Kidney tubule cell (primary cell): ENCODE data around the gene UMPS.
"Not testable (repeated sequence)": the region's sequence is repeated elsewhere in the genome, so short reads cannot be mapped to it uniquely, and the experiment has no call there.

ENCODE experiments used
- DNase-seq: peaks from one replicate; pipeline ENCODE4 v3.0.0-alpha.2; 2018; ENCODE audit warnings: low spot score

UMPS gene

DNA sequence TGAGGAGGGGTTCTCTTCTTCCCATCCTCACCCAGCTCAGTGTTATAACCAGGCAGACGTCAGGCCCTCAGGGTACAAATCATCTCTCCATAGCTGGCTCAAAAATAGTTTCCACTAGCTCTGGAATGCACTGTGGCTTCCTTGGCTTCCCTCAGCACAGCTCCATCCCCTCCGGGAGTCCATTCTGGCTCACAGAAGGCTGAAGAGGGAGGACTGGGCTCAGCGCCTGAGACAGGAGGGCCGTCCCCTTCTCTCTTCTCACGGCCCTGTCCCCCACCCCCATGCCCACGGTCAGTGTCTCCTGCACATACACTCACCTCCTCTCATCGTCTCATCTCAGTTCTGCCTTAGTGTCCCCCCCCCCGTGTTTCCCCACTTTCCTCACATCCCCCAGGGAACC, 50.1 kb downstream of the UMPS start:
- no peak for DNase-seq

DNA sequence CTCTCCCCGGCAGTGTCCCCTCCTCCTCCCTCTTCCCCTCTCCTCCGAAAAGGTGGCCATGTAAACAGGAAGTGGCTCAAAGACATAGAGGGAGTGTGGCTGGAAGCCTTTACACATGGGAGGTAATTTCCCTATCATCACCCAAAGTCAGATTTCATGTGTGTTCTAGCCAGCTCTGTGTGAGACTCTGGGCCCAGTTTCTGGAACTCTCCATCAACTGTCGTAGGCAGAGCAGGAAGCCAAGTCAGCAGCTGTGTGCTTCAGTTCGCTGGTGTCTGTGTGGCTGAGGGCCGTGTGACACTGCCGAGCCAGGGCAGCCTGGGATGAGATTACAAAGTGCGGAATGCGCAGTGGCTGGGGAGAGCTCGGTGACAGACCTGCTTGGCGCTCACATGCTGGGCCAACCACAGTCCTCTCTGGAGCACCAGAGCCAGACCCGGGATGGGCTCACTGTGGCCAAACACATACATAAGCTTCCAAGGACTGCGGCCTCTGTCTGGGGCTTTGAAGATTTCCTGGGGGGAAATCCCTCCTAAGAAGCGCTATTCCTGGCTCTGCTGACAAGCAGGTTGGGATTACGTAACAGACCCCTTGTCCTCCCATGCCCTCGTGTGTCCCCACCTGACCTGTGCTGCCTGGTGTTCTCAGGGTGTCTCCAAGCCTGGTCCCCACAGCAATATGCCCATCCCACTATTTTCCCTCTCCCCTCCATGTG, 50.7 kb downstream of the UMPS start:
- peak; percentile 23 for DNase-seq

DNA sequence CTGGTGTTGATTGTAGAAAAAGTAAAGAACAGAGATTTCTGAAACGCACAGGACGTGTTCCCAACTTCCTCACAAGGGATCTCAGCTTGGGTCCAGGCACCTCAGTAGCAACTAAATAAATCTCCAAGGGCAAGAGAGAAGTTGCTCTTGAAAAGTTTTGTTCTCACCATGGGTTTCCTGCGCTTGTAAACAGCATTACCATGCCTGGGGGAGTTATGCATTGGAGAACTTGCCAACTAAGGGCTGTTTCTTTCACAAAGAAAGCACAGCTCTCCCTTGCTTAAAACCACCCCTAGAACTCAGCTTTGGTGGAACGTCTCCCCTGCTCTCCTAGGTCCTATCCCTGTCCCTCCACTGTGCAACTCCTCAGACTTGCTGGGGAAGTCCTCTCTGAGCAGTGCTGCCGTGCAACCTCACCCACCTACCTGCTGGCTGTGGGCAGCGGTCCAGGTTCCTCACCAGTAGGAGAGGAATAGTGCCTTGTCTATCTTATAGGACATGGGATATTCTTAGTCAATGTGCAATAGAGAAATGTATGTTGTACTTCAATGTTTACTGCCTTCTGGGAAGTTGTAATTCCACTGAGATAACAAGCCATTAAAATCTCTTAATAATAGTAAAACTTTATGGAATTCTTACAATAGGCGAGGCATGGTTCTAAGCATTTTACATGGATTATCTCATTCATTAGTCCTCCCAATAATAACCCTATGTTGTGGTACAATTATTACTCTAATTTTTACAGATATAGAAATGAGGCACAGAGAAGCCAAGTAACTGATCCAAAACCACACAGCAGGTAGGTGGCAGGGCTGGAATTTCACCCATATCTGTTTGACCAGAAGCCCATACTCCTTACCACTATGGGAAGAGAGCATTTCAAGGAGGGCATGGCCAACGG, 51.5 kb downstream of the UMPS start:
- no peak for DNase-seq

DNA sequence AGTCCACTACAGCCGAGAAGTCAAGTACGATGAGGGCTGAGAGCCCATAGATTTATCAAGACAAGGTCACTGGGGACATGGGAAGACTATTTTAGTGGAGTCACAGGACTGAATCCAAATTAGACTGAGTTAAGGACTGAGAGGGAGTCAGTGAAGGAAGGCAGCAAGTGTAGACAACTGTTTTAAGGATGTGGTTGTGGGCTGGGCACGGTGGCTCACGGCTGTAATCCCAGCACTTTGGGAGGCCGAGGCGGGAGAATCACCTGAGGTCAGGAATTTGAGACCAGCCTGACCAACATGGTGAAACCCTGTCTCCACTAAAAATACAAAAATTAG, 52.1 kb downstream of the UMPS start:
- DNase-seq: not testable (repeated sequence)

DNA sequence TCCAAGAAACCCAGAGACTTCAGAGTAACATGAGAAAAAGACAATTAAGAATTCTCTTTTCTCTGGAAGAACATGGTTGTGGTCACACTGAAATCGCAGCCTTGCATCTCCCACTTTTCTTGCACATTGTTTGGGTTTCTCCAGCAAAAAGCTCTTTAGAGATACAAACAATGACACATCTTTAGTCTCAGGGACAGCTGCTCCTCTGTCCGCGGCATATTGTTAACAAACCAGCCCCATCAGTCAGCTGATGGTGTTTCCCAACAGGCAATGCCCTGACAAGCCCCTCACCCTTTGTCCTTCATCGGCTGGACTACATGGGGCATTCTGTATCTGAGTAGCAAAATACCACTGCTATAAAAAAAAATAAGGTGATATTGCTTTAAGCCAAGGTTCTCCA, 53.4 kb downstream of the UMPS start:
- DNase-seq: no peak

DNA sequence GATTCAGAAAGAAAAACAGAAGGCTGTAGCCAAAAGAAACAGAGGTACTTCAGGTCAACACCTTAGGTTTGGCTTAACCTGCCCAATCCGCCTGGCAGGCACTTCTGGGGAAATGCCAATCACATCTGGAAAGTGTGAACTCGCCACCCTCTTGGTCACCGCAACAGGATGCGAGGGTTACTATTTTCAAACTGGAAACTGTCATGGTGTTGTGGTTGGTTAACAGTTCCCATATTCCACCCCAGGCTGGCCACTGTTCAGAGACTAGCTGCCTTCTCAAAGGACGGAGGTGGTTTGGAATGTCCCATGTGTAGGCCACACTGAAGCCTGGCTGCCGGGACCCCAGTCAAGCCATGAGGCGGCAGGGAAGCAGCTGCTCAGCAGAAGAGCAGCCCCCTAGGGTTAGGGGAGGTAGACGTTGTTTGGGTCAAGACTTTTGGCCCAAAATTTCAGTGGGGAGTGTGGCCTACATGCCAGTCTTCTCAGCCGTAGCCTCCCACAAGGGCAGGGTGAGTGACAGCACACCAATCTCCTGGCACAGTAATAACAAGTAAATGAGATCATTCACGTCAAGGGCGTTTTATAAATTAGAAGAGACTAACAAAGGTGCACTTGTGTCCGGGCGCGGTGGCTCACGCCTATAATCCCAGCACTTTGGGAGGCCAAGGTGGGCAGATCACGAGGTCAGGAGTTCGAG, 54.6 kb downstream of the UMPS start:
- DNase-seq: peak; percentile 60

DNA sequence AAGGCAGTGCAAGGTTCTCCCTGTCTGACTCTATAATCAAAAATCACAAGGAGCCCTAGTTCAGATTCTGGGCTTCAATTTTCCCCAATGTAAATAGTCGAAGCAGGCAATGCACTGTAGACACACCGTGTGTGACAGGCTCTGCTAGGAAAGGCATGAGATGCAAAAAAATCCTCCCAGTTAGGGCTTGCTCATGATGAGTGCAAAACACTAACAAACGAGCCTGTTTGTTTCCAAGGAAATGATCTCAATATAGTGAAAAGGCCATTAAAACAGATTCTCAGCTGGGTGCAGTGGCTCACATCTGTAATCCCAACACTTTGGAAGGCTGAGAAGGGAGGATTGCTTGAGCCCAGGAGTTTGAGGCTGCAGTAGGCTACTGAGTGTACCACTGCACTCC, 55.7 kb downstream of the UMPS start:
- no peak for DNase-seq

DNA sequence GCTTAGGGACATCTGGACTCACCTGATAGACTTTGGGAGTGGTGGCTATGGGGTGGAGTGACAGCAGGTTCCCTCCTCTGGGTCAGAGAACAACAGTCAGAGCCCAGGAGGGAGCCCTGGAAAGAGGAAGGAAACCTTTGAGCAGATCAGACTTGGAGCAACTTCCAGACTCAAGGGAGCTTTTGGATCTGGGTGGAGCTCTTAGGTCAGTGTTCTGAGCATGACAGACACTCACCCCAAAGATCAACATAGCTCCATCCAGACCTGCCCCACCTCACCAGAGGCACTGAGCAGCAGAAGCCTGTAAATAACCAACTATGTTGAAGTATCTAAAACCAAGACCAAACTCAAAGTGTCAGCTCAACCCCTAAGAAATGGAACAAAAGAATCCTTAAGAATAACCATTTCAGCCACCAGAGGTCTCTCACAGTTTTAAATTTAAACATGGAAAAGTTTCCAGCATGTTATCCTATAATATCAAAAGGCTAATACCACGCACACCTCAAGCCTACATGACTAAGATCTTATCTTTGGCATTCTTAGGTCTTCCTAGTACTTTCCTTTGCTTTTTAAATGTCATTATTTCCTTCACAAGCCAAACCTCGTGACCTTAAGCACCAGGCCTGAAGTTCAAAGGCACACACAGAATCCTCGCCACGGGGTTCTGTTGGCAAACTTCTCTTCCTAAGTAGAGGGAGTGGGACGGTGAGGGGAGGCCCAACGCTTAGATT, 56.4 kb downstream of the UMPS start:
- DNase-seq: peak; percentile 27

DNA sequence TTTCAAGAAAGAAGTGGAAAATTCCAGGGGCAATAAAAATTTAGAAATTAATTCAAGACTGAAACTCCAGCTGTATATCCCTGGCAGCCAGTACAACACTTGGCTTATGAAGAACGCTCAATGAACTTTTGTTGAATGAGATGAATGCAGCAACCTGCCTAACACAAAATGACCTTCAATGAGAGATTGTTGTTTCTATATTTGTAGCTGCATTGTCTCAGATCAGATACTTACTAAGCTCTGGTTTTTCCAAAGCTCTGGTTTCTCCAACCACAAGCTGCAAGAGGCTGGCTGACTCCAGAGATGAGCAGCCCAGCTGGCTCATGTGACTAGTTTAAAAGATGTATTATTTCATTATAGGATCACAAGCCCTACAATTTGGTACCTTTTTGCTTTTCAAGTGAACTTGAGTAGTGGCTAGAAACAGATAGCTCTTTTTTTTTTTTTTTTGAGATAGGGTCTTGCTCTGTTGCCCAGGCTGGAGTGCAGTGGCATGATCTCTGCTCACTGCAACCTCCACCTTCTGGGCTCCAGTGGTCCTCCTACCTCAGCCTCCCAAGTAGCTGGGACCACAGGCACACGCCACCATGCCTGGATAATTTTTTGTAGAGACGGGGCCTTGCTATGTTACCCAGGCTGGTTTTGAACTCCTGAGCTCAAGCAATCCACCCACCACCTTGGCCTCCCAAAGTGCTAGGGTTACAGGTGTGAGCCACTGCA, 57.4 kb downstream of the UMPS start:
- DNase-seq: no peak

DNA sequence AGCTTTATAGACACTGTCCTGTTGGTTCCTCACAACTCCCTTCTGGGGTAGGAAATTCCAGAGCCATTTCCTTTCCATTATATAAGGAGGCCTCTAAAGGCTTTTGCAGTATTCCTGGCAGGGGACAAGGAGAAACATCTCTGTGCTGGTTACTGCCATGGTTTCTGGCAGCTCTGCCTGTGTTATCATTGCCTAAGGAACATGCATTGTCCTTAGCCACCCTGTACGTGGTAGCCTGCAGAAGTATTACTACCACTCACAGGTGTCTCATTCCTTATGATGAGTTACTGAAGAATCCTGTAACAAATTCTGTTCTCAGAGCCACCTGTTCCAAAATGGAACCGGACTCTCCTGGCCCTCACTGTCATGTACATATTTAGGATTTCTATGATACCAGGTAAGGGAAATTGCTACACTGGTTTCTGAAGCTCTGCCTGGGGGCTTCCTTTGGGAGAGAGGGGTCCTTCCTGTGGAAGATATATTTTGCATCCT, 58.0 kb downstream of the UMPS start:
- DNase-seq: no peak

DNA sequence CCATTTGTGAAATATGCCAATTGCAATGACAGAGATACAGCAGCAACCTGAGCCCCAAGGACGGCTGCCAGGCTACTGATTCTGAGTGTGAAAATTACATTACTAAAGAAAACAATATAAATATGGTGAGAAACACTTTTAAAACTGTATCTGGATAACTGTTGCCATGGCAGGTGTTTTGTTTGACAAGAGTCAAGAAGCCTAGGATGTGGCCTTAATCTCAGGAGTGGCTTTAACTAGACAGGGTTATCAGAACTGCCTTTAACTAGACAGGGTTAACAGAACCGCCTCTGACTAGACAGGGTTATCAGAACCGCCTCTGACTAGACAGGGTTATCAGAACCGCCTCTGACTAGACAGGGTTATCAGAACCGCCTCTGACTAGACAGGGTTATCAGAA, 58.9 kb downstream of the UMPS start:
- DNase-seq: not testable (repeated sequence)

DNA sequence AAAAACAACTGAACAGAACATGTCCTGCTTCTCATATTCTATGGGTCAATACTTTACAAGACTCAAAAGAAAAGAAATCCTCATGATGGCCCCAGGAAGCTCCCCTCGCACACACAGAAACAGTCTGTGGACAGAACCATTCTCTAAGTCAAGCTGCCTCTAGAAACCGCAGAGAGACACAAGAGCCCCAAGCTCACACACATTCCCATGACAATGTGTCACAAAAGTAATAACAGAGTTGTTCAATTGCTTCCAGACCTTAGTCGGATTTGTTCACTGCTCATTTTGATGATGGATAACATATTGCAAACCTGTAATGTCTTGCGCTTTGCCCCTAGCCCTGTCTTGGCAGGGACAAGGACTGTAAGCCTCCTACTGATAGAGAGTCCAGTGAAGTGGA, 60.9 kb downstream of the UMPS start:
- DNase-seq: no peak

DNA sequence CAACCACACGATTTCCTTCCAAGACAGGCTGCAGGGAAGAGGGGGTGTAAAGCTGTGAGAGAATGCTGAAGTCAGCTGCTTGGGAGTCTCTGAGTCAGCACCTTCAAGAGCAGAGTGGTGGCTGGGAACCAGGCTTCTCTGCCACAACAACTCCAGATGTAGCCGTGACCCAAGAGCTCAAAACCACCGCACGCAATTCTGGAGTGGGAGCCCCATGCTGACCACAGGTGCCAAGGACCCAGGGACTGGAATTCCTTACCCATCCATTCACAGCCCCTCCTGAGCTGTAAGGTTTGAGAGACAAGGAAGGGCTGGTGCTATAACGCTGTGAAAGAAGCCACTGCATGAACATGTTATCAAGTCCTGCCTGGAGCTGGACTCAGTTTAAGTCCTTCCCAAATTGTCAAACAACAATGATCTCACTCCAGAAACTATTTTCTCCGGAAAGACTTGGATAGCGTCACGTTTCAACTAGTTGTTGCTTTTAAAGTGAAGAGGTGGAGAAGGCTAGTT, 61.4 kb downstream of the UMPS start:
- peak; percentile 71 for DNase-seq

DNA sequence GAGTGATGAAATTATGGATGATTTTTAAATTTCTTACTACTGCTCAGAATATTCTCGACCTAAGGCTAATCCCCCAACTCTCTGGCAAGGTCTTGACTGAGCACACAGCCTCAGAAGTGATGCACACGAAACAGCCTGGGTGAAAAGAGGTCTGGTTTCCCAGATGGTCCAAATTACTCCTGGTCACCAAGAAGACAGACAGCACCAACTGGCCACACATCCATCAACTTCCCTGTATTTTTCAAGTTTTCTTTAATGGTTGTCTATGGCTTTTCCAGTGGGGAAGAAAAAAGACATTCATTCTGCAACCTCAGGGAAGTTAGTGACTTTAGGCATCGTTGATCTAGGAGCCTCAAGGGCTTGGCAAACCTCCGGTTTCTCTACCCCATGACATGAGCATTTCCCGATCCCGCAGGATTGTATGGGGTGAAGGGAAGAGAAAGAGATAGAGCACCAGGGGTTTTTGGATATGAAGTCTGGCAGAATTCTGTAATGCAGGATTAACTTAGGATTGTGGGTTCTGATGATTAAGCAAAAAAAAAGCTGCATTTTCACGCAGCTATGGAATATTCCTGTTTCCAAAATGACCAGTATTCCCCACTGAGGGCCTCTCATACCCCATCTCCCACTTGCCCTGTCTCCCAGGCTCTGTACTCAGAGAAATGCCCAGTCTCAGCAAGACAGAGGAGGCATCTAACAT, 62.2 kb downstream of the UMPS start:
- no peak for DNase-seq

DNA sequence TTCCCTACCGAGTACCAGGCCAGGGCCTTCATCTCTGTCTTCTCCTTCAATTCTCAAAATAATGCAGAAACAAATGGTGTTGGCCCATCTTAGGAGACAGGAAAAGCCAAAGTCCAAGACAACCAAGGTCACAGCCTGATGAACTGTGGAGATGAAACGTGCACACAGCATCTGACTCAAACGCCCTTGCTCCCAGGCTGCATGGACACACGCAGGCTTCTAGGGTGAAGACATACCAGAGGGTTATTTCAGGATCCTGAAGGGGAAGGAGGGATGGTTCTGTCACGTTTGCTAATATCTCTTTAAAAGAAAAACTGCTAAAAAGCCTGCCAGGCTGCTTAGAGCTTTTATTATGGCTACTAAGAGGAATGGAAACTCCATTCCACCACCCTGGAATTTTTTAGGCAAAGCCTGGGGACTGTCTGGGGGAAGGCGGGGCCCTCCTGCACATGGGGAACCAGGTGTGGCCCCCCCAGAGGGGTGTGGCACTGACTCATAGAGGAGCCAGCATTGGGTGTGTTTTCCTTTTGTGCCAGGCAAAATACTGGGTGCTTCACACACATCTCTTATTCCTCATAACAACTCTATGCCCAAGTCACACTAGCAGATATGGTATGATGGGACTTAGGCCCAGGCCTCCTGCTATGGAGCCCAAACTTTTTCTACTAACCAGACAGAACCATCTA, 62.9 kb downstream of the UMPS start:
- DNase-seq: peak; percentile 29

DNA sequence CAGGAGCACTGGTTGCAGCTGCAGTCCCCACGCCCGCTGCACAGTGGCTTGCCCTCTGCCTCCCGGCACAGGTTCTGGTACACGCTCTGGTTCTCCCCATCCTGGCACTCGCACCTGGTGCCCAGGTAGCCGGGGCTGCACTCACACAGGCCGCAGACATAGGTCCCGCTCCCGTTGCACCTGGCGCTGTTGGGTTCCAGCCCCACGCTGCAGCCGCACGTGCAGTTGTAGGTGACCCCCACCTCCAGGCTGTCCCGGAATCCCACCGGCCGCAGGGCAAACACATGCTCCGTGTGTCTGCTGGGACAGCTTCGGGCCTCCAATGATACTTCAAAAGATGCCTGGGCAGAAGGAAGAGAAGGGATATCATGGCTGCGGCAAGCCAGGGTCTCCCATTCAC, 66.2 kb downstream of the UMPS start:
- DNase-seq: no peak

DNA sequence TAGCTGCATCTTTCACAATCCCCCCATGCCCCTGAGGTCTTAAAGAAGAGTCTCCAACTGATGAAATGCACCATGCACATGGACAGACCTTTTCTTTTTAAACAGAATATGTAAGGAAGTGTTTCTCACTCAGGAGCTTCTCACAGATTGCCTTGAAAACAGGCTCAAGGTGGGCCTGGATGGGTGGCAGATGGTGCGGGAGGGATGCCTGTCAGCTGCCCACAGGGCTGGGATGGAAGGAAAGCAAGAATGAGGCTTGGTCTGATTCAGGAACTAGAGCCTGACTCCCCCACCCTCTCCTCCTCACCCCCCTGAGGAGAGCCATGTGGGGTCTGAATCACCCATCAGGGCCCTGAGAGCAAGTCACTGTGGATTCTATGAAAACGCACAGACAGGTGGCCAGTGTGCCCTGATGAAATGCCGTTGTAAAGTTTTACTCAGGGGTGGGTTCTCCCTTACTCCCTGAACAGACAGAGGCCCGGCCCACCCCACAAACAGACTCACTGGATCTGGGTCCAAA, 67.2 kb downstream of the UMPS start:
- no peak for DNase-seq
